HepG2 (cell line): Measurements from ENCODE around the gene ALLC.

Source experiments
- CTCF ChIP-seq: sonication (generic); formaldehyde crosslinking; IDR thresholded peaks from 2 replicates; pipeline ENCODE4 v1.5.0; 2020; ENCODE audit warnings: mild to moderate bottlenecking, missing genetic modification reagents, moderate library complexity
- GABPA ChIP-seq, 2 experiments: IDR thresholded peaks; 2 replicates each; pipeline ENCODE4 v1.6.1; 2011 to 2016; ENCODE audit warnings: low read depth in 2 of 2, low read length in 1 of 2, missing biosample characterization in 1 of 2, missing genetic modification characterization in 1 of 2
- PHF8 ChIP-seq: sonication (generic); formaldehyde crosslinking; IDR thresholded peaks from 2 replicates; pipeline ENCODE4 v1.5.0; 2020; ENCODE audit warnings: missing genetic modification reagents
- RAD21 ChIP-seq: fragments of 450-650 bp; formaldehyde crosslinking; IDR thresholded peaks from 2 replicates; pipeline ENCODE4 v1.5.0; 2020; ENCODE audit warnings: mild to moderate bottlenecking
- RBM22 ChIP-seq: fragments of 200-400 bp; formaldehyde crosslinking; optimal IDR thresholded peaks from 2 replicates; pipeline ENCODE3; 2017; ENCODE audit warnings: mild to moderate bottlenecking, low read length, moderate library complexity
- UBTF ChIP-seq: sonication (generic); formaldehyde crosslinking; IDR thresholded peaks from 2 replicates; pipeline ENCODE4 v1.4.0; 2020; ENCODE audit warnings: mild to moderate bottlenecking, missing genetic modification reagents
- ZFAT ChIP-seq: sonication (generic); formaldehyde crosslinking; conservative IDR thresholded peaks from 2 replicates; pipeline ENCODE4 v1.8.1; 2023; ENCODE audit warnings: missing genetic modification reagents, inconsistent platforms
- ZNF30 ChIP-seq: sonication (generic); formaldehyde crosslinking; IDR thresholded peaks from 2 replicates; pipeline ENCODE4 v1.5.0; 2020; ENCODE audit warnings: mild to moderate bottlenecking, missing genetic modification reagents
- ZNF672 ChIP-seq: sonication (generic); formaldehyde crosslinking; IDR thresholded peaks from 2 replicates; pipeline ENCODE4 v1.8.1; 2022; ENCODE audit warnings: missing genetic modification reagents

- TF ChIP-seq RAD21 (CRISPR knock-in tag) (no peak), ZFAT (CRISPR knock-in tag) (no peak), GABPA (IDR thresholded peaks at IDR 0.05; ENCODE audit: low read depth, low read length) (no peak), GABPA (CRISPR knock-in tag; IDR thresholded peaks at IDR 0.05; ENCODE audit: low read depth) (no peak), CTCF (CRISPR knock-in tag) (no peak), UBTF (CRISPR knock-in tag) (no peak), ZNF30 (CRISPR knock-in tag) (no peak), PHF8 (no peak), RBM22 (no peak), ZNF672 (CRISPR knock-in tag) (no peak)
Observed at GRCh38 chr2:3633982-3634595, 23.9 kb upstream of the ALLC start.
